Pericardium fibroblast (primary cell): ENCODE measurements around the gene PEX12. TPM values are rescaled to one million over a fixed set of nuclear protein-coding genes. Genes with fewer than 3 reads are reported as not detected.

ENCODE experiments used
- total RNA-seq: library from RNA; depleted of rRNA; stranded (reverse); fragments of >200 nt; gene quantifications from 2 replicates; pipeline ENCODE4 v1.2.3, GENCODE V29; 2015

The PEX12 gene
- total RNA-seq = 5.8 and 7.2 TPM in 2 replicates

GRCh38 chr17:35578197-35578928 is at the start of gene PEX12:
Gene PEX12 (minus strand): TSS chr17:35578571. CDS start chr17:35578021, 550 bp downstream.

GRCh38 chr17:35587074-35587961 is 8.9 kb upstream of the PEX12 start, which contains the start of gene AP2B1:
Gene AP2B1 (plus strand): TSS chr17:35587322. CDS start chr17:35594031, 6,709 bp downstream.

GRCh38 chr17:35560703-35561102 is 17.7 kb downstream of the PEX12 start, which contains the start of gene SLFN14:
Gene SLFN14 (minus strand): TSS chr17:35560819. CDS start chr17:35558062, 2,757 bp downstream.

GRCh38 chr17:35537601-35538141 is 40.7 kb downstream of the PEX12 start, which contains the start of gene SLFN12L:
Gene SLFN12L (minus strand): TSS chr17:35537678. CDS start chr17:35522364, 15,314 bp downstream.

Other genes with a start within 250 kb of the PEX12 start
- gene SLFN11, start 204.9 kb downstream of the PEX12 start, total RNA-seq = 24.9 and 26.1 TPM in 2 replicates
- gene SLFN12, start 146.1 kb downstream of the PEX12 start, total RNA-seq = 11.5 and 15.2 TPM in 2 replicates
- gene SLFN13, start 129.8 kb downstream of the PEX12 start, total RNA-seq = 0.85 and 2.7 TPM in 2 replicates
- not detected in 2 replicates for gene SLFN12L, start 40.9 kb downstream of the PEX12 start, total RNA-seq
- gene SLFN14, start 17.8 kb downstream of the PEX12 start, total RNA-seq = not detected in 2 replicates
- 43.6 and 52.9 TPM in 2 replicates for gene AP2B1, start 8.8 kb upstream of the PEX12 start, total RNA-seq
- 9.6 and 11.9 TPM in 2 replicates for gene RASL10B, start 153.1 kb upstream of the PEX12 start, total RNA-seq
- 0.23 TPM in 1 of 2 replicates, not detected in the other for gene GAS2L2, start 174.7 kb upstream of the PEX12 start, total RNA-seq
- not detected in 2 replicates for gene C17orf50, start 182.3 kb upstream of the PEX12 start, total RNA-seq
- 8.5 and 12.9 TPM in 2 replicates for gene MMP28, start 217.1 kb upstream of the PEX12 start, total RNA-seq
- gene TAF15, start 230.9 kb upstream of the PEX12 start, total RNA-seq = 17.7 and 40.2 TPM in 2 replicates